Gastroesophageal sphincter (tissue), 4 donors: Measurements from ENCODE around the gene PRKAR2A. TPM values are rescaled to one million over a fixed set of nuclear protein-coding genes. Genes with fewer than 3 reads are reported as not detected.
"Not testable (repeated sequence)": the region's sequence is repeated elsewhere in the genome, so short reads cannot be mapped to it uniquely, and the experiment has no call there.

ENCODE experiments used
- ATAC-seq: fragments of 150-250 bp; one replicate; pipeline ENCODE4 v1.9.1; 2016; ENCODE audit warnings: mild to moderate bottlenecking, moderate library complexity
- H3K27ac ChIP-seq, 4 donors: fragments of 200-600 bp; sonication (generic) in 3 of 4; 1 replicate in 3 of 4; 2 replicates in 1 of 4; pipeline ENCODE4 v1.5.1; 2016 to 2019
- H3K27me3 ChIP-seq: fragments of 200-600 bp; sonication (generic); one replicate; pipeline ENCODE4 v1.5.1; 2019
- H3K36me3 ChIP-seq, 2 donors: fragments of 200-600 bp; sonication (generic); one replicate each; pipeline ENCODE4 v1.5.1; 2019; ENCODE audit warnings: control low read depth in 1 of 2
- H3K4me1 ChIP-seq, 3 donors: fragments of 200-600 bp; sonication (generic); 1 replicate in 2 of 3; 2 replicates in 1 of 3; pipeline ENCODE4 v1.5.1; 2016 to 2019; ENCODE audit warnings: control low read depth in 2 of 3
- H3K4me3 ChIP-seq, 2 donors: fragments of 200-600 bp; sonication (generic); one replicate each; pipeline ENCODE4 v1.5.1; 2019; ENCODE audit warnings: mild to moderate bottlenecking in 1 of 2, moderate library complexity in 1 of 2
- H3K9me3 ChIP-seq, 3 donors: fragments of 200-600 bp; sonication (generic); one replicate each; pipeline ENCODE4 v1.5.1; 2017 to 2019; ENCODE audit warnings: control low read depth in 2 of 3
- CTCF ChIP-seq, 4 experiments: fragments of 200-600 bp in 2 of 4; fragments of 450-650 bp in 2 of 4; sonication (generic) in 1 of 4; IDR thresholded peaks; one replicate each; pipeline ENCODE4 v1.5.1; 2017 to 2019; ENCODE audit warnings: antibody characterized with exemption in 4 of 4, mild to moderate bottlenecking in 2 of 4, moderate library complexity in 2 of 4
- EP300 ChIP-seq: sonication (generic); formaldehyde crosslinking; IDR thresholded peaks from one replicate; pipeline ENCODE4 v1.6.1; 2017; ENCODE audit warnings: antibody characterized with exemption, mild to moderate bottlenecking
- POLR2A ChIP-seq, 2 donors: fragments of 450-650 bp; IDR thresholded peaks; one replicate each; pipeline ENCODE4 v1.6.1; 2017; ENCODE audit warnings: antibody characterized with exemption in 2 of 2, mild to moderate bottlenecking in 2 of 2, moderate library complexity in 1 of 2
- POLR2AphosphoS5 ChIP-seq: sonication (generic); formaldehyde crosslinking; IDR thresholded peaks from one replicate; pipeline ENCODE4 v1.6.1; 2017; ENCODE audit warnings: antibody characterized with exemption
- WGBS, 2 donors: methylation state at CpG; one replicate each; pipeline ENCODE4 v1.1.5; 2018; ENCODE audit warnings: low coverage in 1 of 2; 5-methylcytosine and 5-hydroxymethylcytosine counted together
- total RNA-seq, 4 donors: library from RNA; depleted of rRNA; stranded (reverse); fragments of >200 nt; gene quantifications; one replicate each; pipeline ENCODE4 v1.1.0, GENCODE V29; 2016

PRKAR2A gene
- total RNA-seq, 4 donors from 2014 or later, result 33.7 to 45.0 (median 44.0) TPM

DNA sequence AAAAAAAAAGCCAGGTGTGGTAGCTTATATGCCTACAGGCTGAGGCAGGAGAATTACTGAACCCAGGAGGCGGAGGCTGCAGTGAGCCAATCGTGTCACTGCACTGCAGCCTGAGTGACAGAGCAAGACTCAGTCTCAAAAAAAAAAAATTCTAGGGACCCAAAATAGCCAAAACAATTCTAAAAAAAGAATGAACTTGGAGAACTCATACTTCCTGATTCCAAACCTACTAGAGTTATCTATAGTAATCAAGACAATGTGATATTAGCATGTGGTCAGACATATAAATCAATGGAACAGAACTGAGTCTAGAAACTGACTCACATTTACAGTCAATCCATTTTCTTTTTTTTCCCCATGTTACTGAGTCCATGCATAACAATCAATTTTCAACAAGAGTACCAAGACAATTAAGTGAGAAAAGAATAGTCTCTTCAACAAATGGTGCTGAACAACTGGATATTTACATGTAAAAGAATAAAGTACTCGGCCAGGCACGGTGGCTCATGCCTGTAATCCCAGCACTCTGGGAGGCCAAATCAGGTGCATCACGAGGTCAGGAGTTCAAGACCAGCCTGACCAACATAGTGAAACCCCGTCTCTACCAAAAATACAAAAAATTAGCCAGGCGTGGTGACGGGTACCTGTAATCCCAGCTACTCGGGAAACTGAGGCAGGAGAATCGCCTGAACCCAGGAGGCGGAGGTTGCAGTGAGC lies 11.9 kb downstream of the PRKAR2A start:
- H3K27me3 ChIP-seq, result no peaks in the 10 kb centered on the region
- H3K9me3 ChIP-seq, result no peaks in the 10 kb centered on the region
- H3K36me3 ChIP-seq, result peaks cover 0 to 12% of the 10 kb centered on the region in 2 donors
- H3K4me1 ChIP-seq, result peaks cover 0 to 23% (median 0%) of the 10 kb centered on the region in 3 donors
- WGBS, 2 donors, result 80 to 84% methylated on average over 5 to 9 of the region's 11 CpGs
- no peak for ATAC-seq
- no peak overlapping the region for H3K4me3 ChIP-seq
- no peak overlapping the region for H3K27ac ChIP-seq
- no peak for TF ChIP-seq POLR2AphosphoS5
- TF ChIP-seq POLR2A (IDR thresholded peaks at IDR 0.05), result no peak
- no peak for TF ChIP-seq CTCF (IDR thresholded peaks at IDR 0.05)
- no peak for TF ChIP-seq EP300

DNA sequence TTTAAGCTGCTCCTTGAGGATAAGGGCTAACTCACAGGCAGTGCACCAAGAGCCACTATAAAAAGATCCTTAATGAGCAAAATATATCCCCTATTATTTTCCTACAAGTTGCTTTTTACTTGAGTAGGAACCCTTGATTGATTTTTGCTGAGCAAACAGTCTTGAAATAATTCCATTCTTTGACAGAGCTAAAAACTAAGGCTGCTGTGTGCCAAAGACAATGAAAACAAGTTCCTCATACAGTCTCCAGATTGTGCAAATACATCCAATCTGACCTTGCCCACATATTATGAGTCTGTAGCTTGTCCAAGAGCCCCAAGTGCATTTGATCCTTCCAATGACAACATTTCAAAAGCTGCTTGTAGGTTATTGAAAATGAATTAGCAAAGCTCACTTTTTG lies 15.0 kb downstream of the PRKAR2A start:
- Histone ChIP-seq H3K27ac (no peak overlapping the region), H3K9me3 (no peaks in the 10 kb centered on the region), H3K4me1 (peaks cover 0 to 23% (median 0%) of the 10 kb centered on the region in 3 donors), H3K4me3 (no peak overlapping the region), H3K36me3 (no peaks in the 10 kb centered on the region), H3K27me3 (no peaks in the 10 kb centered on the region)
- TF ChIP-seq CTCF (IDR thresholded peaks at IDR 0.05) (no peak), EP300 (no peak), POLR2A (IDR thresholded peaks at IDR 0.05) (no peak), POLR2AphosphoS5 (no peak)
- ATAC-seq, result no peak

DNA sequence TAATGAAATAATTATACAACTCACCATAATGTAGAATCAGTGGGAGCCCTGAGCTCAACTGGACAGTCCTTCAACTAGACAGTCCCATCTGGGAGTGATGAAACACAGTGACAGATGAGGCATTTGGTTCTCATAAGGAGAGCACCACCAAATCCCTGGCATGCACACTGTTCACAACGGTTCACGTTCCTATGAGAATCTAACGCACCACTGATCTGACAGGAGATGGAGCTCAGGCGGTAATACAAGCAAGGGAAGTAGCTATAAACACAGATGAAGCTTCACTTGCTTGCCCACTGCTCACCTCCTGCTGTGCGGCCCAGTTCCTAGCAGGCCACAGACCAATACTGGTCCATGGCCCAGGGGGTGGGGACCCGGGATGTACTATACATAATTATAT lies 17.0 kb downstream of the PRKAR2A start:
- Histone ChIP-seq H3K36me3 (no peaks in the 10 kb centered on the region), H3K27ac (no peak overlapping the region), H3K27me3 (no peaks in the 10 kb centered on the region), H3K4me1 (peaks cover 0 to 20% (median 0%) of the 10 kb centered on the region in 3 donors), H3K9me3 (no peaks in the 10 kb centered on the region), H3K4me3 (no peak overlapping the region)
- no peak for TF ChIP-seq CTCF (IDR thresholded peaks at IDR 0.05)
- no peak for TF ChIP-seq POLR2AphosphoS5
- no peak for TF ChIP-seq EP300
- no peak for TF ChIP-seq POLR2A (IDR thresholded peaks at IDR 0.05)
- 70 to 82% methylated on average over 4 to 6 of the region's 6 CpGs for WGBS, 2 donors
- ATAC-seq, result no peak

DNA sequence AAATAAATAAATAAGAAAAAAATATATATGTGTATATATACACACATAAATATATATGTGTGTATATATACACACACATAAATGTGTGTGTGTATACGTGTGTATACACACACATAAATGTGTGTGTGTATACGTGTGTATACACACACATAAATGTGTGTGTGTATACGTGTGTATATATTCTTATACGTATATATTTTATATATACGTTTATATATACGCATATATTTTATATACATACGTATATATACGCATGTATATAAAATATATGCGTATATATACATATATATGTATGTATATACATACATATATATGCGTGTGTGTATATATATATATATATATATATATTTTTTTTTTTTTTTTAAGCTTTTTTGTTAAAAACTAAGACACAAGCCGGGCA lies 18.1 kb downstream of the PRKAR2A start:
- not testable (repeated sequence) for ATAC-seq, H3K36me3 ChIP-seq, H3K9me3 ChIP-seq, H3K27me3 ChIP-seq, H3K27ac ChIP-seq, H3K4me3 ChIP-seq
- H3K4me1 ChIP-seq, result peaks cover 0 to 14% (median 0%) of the 10 kb centered on the region in 3 donors
- 82 to 83% methylated on average over 11 of the region's 11 CpGs for WGBS, 2 donors

GRCh38 chr3:48827874-48828273 lies 19.8 kb downstream of the PRKAR2A start:
- 90 to 96% methylated on average over 7 to 10 of the region's 10 CpGs for WGBS, 2 donors

GRCh38 chr3:48826451-48826850 lies 21.2 kb downstream of the PRKAR2A start:
- H3K4me1 ChIP-seq, result peaks cover 0 to 2% (median 0%) of the 10 kb centered on the region in 3 donors
- no peak overlapping the region for H3K27ac ChIP-seq
- no peak for TF ChIP-seq POLR2AphosphoS5
- TF ChIP-seq POLR2A (IDR thresholded peaks at IDR 0.05), result no peak
- TF ChIP-seq EP300, result no peak
- no peak for TF ChIP-seq CTCF (IDR thresholded peaks at IDR 0.05)
- WGBS, 2 donors, result 58 to 92% methylated on average over 2 of the region's 2 CpGs
- H3K36me3 ChIP-seq, result no peaks in the 10 kb centered on the region
- no peaks in the 10 kb centered on the region for H3K9me3 ChIP-seq
- H3K27me3 ChIP-seq, result no peaks in the 10 kb centered on the region
- H3K4me3 ChIP-seq, result no peak overlapping the region
- ATAC-seq, result no peak

More at GRCh38 chr3:48827874-48828273, 19.8 kb downstream of the PRKAR2A start:
- not testable (repeated sequence) for ATAC-seq, H3K4me3 ChIP-seq, H3K9me3 ChIP-seq, H3K27me3 ChIP-seq, H3K36me3 ChIP-seq, H3K27ac ChIP-seq
- H3K4me1 ChIP-seq, result peaks cover 0 to 13% (median 0%) of the 10 kb centered on the region in 3 donors
